GM04504 (cell line): ENCODE measurements around the gene NOTCH3.

Experiments
- DNase-seq: peaks from one replicate; pipeline ENCODE4 v3.0.0-alpha.2; 2012; ENCODE audit warnings: low read depth

The NOTCH3 gene

GRCh38 chr19:15236886-15237285 is 36.1 kb upstream of the NOTCH3 start:
- DNase-seq, result no peak

DNA sequence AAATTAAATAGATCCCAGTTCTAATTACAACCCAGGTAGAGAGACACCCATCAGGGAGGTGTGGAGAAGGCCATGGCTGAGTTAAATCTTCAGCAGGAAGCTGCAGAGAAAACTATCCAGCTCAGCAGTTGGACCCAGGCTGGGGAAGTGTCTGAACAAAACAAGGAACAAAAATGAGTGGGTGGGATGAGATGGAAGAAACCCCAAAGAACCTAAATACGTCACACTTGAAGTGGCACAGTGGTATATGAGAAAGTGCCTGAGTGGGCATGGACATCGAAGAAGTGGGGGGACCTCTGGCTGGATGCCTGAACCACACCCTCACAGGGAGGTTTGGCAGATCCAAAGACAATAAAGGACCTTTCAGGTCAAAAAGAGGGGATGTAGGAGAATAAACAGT is 35.0 kb upstream of the NOTCH3 start:
- no peak for DNase-seq

GRCh38 chr19:15234431-15235130 is 33.8 kb upstream of the NOTCH3 start:
- DNase-seq, result no peak

- no peak for DNase-seq
Observed at GRCh38 chr19:15231271-15231670, 30.5 kb upstream of the NOTCH3 start.

- no peak for DNase-seq
Observed at GRCh38 chr19:15227261-15227660, 26.5 kb upstream of the NOTCH3 start.

- DNase-seq, result no peak
Observed at GRCh38 chr19:15225760-15226159, 25.0 kb upstream of the NOTCH3 start.

- no peak for DNase-seq
Observed at GRCh38 chr19:15223649-15224361, 23.0 kb upstream of the NOTCH3 start.

DNA sequence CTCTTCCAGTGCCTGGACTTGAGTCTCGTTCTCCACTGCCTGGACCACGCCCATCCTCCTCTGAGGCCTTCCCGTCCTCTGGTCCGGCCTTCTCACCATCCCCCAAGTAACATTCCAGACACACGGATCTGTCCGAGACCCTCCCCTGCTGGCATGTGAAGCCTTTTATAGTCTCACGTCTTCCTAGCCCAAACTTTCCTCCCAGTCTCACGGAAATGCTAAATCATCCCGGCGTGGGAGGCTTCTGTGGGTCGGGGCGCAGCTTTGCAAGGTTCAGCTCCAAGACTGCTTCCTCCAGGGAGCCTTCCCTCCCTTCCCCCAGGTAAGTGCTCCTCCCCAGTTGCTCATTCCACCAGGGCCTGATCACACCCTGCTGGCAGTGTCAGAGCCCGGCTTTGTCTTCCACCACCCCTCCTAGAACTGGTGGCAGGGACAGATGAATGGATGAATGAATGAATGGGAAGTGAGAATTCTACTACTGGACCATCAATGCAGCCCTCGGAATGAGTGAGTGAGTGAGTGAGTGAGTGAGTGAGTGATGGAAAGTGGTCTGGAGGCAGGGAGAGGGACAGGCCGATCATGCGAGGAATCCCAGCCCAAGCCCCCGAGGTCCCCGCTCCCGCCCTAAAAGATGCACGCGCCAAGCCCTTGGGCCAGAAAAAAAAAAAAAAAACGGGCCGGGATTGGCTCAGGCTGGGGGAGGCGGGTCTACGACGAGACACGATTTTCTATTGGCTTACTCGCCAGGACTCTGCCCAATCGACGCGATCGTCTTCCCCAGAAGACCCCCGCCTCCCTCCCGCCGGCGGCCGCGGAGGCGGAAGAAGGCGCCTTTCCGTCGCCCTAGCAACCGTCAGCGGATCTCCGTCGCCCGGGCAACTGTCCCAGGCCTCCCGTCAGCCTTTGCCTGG is 22.2 kb upstream of the NOTCH3 start:
- peak; percentile 91 for DNase-seq

- DNase-seq, result no peak
Observed at GRCh38 chr19:15220833-15221232, 20.0 kb upstream of the NOTCH3 start.

DNA sequence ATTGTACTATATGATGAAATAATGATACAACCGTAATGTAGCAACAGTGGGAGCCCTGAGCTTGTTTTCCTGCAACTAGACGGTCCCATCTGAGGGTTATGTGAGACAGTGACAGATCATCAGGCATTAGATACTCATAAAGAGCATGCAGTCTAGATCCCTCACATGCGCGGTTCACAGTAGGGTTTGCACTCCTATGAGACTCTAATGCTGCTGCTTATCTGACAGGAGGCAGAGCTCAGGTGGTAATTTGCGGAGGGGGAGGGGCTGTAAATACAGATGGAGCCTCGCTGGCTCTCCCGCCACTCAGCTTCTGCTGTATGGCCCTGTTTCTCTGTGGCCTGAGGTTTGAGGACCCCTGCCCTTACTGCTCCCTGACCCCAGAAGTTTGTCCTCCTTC is 17.7 kb upstream of the NOTCH3 start:
- no peak for DNase-seq

DNA sequence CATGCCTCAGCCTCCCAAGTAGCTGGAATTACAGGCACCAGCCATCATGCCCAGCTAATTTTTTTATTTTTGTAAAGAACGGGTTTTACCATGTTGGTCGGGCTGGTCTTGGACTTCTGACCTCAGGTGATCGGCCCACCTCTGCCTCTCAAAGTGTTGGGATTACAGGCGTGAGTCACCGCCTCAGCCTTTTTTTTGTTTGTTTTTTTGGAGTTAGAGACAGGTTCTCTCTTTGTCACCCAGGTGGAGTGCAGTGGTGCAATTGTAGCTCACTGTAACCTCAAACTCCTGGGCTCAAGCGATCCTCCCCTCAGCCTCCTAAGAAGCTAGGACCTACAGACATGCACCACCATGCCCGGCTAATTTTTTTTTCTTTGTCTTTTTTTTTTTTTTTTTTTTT is 15.6 kb upstream of the NOTCH3 start:
- no peak for DNase-seq

- DNase-seq, result no peak
Observed at GRCh38 chr19:15213715-15214381, 13.1 kb upstream of the NOTCH3 start.

GRCh38 chr19:15212711-15213110 is 11.9 kb upstream of the NOTCH3 start:
- no peak for DNase-seq

DNA sequence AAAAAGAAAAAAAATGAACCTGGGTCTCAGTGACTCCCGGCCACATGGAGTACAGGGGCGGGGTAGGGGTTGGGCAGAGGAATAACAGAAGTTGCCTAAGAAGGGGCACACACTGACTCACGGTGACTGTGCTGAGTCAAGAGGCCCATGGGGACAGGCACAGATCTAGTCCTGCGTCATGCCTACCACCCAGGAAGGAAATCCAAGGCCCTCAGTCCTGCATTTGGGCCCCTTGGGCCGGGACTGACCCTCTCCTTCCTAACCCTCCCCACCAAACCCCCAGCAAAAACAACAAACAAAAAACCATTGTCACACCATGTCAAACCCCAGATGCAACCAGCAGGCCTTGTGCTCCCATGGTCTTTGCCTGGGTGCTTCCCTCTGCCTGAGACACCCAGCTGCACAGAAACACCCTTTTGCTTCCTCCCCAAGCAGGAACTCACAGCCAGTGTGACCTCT is 9.6 kb upstream of the NOTCH3 start:
- DNase-seq, result no peak

DNA sequence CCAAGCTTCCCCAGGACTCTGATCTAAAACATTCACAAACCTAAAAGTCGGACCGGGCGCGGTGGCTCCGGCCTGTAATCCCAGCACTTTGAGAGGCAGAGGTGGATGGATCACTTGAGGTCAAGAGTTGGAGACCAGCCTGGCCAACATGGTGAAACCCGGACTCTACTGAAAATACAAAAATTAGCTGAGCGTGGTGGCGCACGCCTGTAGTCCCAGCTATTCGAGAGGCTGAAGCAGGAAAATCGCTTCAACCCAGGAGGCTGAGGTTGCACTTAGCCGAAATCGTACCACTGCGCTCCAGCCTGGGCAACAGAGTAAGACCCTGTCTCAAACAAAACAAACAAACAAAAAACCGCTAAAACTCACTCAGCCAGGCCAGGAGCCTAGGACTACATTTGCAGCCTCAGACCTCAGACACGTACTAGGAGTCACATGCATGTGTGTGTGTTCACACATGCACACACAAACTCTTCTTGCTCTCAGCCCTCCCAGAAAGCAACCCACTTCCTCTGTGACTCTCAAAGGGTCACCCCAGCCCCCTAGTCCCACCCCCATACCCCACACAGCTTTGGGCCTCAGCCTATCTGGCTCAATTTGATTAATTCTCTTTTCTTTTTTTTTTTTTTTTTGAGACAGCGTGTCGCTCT is 704 bp upstream of the NOTCH3 start:
- no peak for DNase-seq

- no peak for DNase-seq
Observed at GRCh38 chr19:15199661-15200552, 888 bp downstream of the NOTCH3 start.

- no peak for DNase-seq
Observed at GRCh38 chr19:15198951-15199660, 1.7 kb downstream of the NOTCH3 start.

- DNase-seq, result no peak
Observed at GRCh38 chr19:15197942-15198341, 2.9 kb downstream of the NOTCH3 start.

- no peak for DNase-seq
Observed at GRCh38 chr19:15197275-15197941, 3.4 kb downstream of the NOTCH3 start.
